Measurements from ENCODE around the gene S1PR4. TPM values are rescaled to one million over a fixed set of nuclear protein-coding genes. Genes with fewer than 3 reads are reported as not detected.
A peak's percentile ranks its signal among the peaks of the same experiment; 100 is the strongest.

The S1PR4 gene
- total and polyA plus RNA-seq, 12 donors, result 0.24 to 3.3 (median 0.67) TPM

- Histone ChIP-seq H3K4me3 (no peak overlapping the region), H3K9me3 (no peaks in the 10 kb centered on the region), H3K36me3 (peaks cover 0 to 3% (median 0%) of the 10 kb centered on the region in 9 donors), H3K27me3 (no peaks in the 10 kb centered on the region), H3K27ac (peak overlapping the region in 1 of 10 donors; percentile 79), H3K4me1 (peaks cover 0 to 31% (median 3%) of the 10 kb centered on the region in 9 donors)
- no peak for TF ChIP-seq CTCF (IDR thresholded peaks at IDR 0.05)
- ATAC-seq, result peak in 1 of 8 donors; percentile 5
- DNase-seq, result no peak
- intact Hi-C loops (cut with DNase I), result no loop called here
- WGBS, 2 donors, result 50 to 55% methylated on average over 17 of the region's 17 CpGs
Measured at GRCh38 chr19:3175781-3176714, 2.5 kb upstream of the S1PR4 start.

GRCh38 chr19:3176715-3177501 lies 1.7 kb upstream of the S1PR4 start:
- H3K4me3 ChIP-seq, result peak overlapping the region in 1 of 10 donors; percentile 40
- peak overlapping the region in 1 of 10 donors; percentile 79 for H3K27ac ChIP-seq
- WGBS, 2 donors, result 79 to 83% methylated on average over 11 of the region's 11 CpGs
- intact Hi-C loops (cut with DNase I), result no loop called here
- H3K9me3 ChIP-seq, result no peaks in the 10 kb centered on the region
- H3K27me3 ChIP-seq, result no peaks in the 10 kb centered on the region
- no peak for TF ChIP-seq CTCF (IDR thresholded peaks at IDR 0.05)
- peaks cover 0 to 3% (median 0%) of the 10 kb centered on the region in 9 donors for H3K36me3 ChIP-seq
- no peak for DNase-seq
- peak in 5 of 8 donors; percentile 15 to 44 (median 19) for ATAC-seq
- peaks cover 0 to 35% (median 3%) of the 10 kb centered on the region in 9 donors for H3K4me1 ChIP-seq

GRCh38 chr19:3178973-3179738 lies 587 bp downstream of the S1PR4 start:
- intact Hi-C loops (cut with DNase I), result no loop called here
- H3K4me1 ChIP-seq, result peaks cover 0 to 41% (median 3%) of the 10 kb centered on the region in 9 donors
- WGBS, 2 donors, result 88 to 89% methylated on average over 52 of the region's 52 CpGs
- peak overlapping the region in 6 of 10 donors; percentile 0 to 66 (median 24) for H3K4me3 ChIP-seq
- H3K27ac ChIP-seq, result peak overlapping the region in 7 of 10 donors; percentile 5 to 98 (median 39)
- ATAC-seq (peak in 3 of 8 donors; percentile 7 to 18 (median 9)), DNase-seq (no peak)
- H3K27me3 ChIP-seq, result no peaks in the 10 kb centered on the region
- H3K9me3 ChIP-seq, result no peaks in the 10 kb centered on the region
- peaks cover 0 to 3% (median 0%) of the 10 kb centered on the region in 9 donors for H3K36me3 ChIP-seq
- TF ChIP-seq CTCF (IDR thresholded peaks at IDR 0.05), result no peak

Data from heart right ventricle (tissue), 16 donors.